Stimulated activated effector memory CD8-positive, alpha-beta T cell treated with anti-CD3 and anti-CD28 coated beads, Interleukin-12 subunit alpha, Interleukin-12 subunit beta, amount 100 ng/mL, for 72 hours (primary cell): ENCODE results near the gene SOX8.
"Not testable (repeated sequence)": the region's sequence is repeated elsewhere in the genome, so short reads cannot be mapped to it uniquely, and the experiment has no call there.

Experiments used
- ATAC-seq: fragments of 150-1000 bp; cut with Tn5 transposase; 2 replicates; pipeline ENCODE4 v1.10.0; 2021
- DNase-seq, 2 donors: peaks; one replicate each; pipeline ENCODE4 v3.0.0; 2021 to 2022; ENCODE audit warnings: low spot score in 2 of 2
- H3K27ac Mint-ChIP-seq: one replicate; pipeline ENCODE4 v1.8.0; 2022; ENCODE audit warnings: mild to moderate bottlenecking, mixed read lengths
- H3K36me3 Mint-ChIP-seq: one replicate; pipeline ENCODE4 v1.8.0; 2022; ENCODE audit warnings: mild to moderate bottlenecking, mixed read lengths
- H3K4me1 Mint-ChIP-seq: one replicate; pipeline ENCODE4 v1.8.0; 2022; ENCODE audit warnings: mixed read lengths
- H3K4me3 Mint-ChIP-seq: one replicate; pipeline ENCODE4 v1.8.0; 2022; ENCODE audit warnings: mild to moderate bottlenecking, mixed read lengths
- H3K9me3 Mint-ChIP-seq: one replicate; pipeline ENCODE4 v1.8.0; 2022; ENCODE audit warnings: mixed read lengths

The SOX8 gene

DNA sequence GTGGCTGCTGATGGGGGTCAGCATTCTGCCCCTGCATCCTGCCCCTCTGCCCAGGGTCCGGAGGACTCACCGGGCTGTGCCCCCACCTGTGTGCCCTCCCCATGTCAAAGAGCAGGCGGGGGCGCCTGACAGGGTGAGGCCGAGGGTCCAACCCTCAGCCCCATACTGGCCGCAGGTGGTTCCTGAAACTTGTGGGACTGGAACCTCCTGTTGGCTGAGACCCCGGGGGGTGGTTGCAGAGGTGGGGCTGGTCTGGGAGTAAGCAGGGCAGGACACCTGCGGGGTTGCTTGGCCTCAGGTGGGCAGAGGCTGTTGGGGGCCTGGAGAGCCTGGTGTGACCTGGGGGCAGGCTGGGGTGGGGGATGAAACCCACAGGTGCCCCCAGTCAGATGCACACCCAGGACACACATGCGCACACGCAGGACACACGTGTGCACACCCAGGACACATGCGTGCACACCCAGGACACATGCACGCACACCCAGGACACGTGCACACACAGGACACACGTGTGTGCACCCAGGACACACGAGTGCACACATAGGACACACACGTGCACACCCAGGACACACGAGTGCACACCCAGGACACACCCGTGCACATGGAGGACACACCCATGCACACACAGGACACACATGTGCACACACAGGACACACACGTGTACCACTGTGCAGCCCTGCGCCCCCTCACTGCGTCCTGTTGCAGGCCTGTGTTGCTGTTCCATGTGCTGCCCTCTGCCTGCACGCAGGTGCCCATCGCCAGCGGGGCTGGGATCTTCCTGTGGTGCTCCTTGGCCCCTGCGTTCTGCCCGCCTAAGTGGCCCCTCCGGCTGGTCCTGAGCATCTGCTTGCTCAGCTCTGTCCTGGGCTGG lies 31.4 kb downstream of the SOX8 start:
- DNase-seq = no peak
- no peak overlapping the region for H3K27ac Mint-ChIP-seq
- ATAC-seq = no peak
- no peaks in the 10 kb centered on the region for H3K36me3 Mint-ChIP-seq
- H3K4me3 Mint-ChIP-seq = no peak overlapping the region
- H3K9me3 Mint-ChIP-seq = no peaks in the 10 kb centered on the region
- no peaks in the 10 kb centered on the region for H3K4me1 Mint-ChIP-seq

DNA sequence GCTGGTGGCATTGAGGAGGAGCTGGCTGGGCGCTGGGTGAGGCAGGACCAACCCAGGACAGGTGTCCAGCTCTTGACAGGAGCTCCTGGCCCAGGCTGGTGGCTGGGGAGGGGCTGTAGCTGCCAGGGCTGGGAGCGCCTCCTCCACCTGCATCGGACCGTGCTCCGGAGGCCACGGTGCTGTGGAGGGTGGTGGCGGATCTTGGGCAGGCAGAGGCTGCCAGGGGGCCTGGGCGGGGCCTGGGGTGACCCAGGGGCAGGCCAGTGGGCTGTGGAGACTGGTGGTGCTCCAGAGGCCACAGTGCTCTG lies 32.0 kb downstream of the SOX8 start:
- Mint-ChIP-seq H3K9me3 (no peaks in the 10 kb centered on the region), H3K4me3 (no peak overlapping the region), H3K36me3 (no peaks in the 10 kb centered on the region), H3K27ac (no peak overlapping the region), H3K4me1 (no peaks in the 10 kb centered on the region)
- no peak for DNase-seq
- no peak for ATAC-seq

DNA sequence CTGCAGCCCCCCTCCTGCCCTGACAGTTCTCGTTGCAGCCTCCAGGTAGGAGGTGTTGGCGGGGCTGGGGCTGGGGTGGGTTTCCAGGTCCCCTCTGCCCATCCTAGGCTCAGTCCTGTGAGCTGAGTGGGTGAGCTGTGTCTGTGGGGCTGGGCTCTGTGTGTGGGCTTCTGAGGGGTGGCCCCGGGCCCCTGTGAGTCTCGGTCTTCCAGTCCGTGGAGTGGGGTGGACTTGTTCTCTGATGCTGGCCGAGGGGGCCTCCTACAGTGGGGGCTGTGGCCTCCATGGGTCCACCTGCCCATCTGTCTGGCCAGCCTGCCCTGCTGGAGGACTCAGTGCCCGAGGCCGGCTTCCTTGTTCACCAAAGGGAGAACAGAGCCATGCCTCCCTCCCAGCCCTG lies 32.7 kb downstream of the SOX8 start:
- H3K9me3 Mint-ChIP-seq = no peaks in the 10 kb centered on the region
- H3K4me1 Mint-ChIP-seq = no peaks in the 10 kb centered on the region
- no peak overlapping the region for H3K4me3 Mint-ChIP-seq
- ATAC-seq (no peak), DNase-seq (no peak)
- no peaks in the 10 kb centered on the region for H3K36me3 Mint-ChIP-seq
- no peak overlapping the region for H3K27ac Mint-ChIP-seq

DNA sequence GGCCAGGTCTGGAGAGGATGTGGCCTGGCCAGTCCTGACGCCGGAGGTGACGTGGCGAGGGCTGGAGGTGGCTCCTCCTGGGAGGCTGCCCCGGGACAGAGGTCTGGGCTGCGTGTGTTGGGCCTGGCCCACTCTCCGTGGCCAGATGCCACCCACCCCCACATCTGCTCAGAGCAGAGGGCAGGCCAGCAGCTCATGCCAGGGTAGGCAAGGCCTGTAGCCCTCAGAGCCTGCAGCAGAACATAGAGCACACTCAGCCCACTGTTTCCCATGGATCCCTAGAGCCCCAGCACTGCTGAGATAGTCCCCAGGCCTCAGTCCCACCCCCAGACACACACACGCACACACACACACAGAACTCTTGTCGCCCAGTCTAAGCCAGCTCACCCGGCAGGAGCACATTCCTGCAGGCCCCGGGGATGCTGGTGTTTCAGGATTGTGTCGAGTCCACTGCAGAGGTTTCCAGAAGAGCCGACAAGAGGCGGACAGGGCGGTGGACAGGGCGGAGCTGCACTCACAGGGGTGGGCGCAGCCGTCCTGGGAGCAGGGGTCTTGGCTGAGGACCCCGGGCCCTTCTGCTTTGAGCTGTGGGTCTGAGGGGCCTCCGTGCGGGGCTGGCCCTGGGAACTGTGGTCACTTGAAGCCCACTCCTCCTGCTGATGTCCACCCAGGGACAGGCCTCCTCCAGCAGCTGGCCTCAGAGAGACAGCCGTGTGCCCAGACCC lies 33.4 kb downstream of the SOX8 start:
- H3K27ac Mint-ChIP-seq = no peak overlapping the region
- H3K4me1 Mint-ChIP-seq = no peaks in the 10 kb centered on the region
- no peak for DNase-seq
- no peak for ATAC-seq
- no peaks in the 10 kb centered on the region for H3K36me3 Mint-ChIP-seq
- H3K9me3 Mint-ChIP-seq = no peaks in the 10 kb centered on the region
- H3K4me3 Mint-ChIP-seq = no peak overlapping the region

DNA sequence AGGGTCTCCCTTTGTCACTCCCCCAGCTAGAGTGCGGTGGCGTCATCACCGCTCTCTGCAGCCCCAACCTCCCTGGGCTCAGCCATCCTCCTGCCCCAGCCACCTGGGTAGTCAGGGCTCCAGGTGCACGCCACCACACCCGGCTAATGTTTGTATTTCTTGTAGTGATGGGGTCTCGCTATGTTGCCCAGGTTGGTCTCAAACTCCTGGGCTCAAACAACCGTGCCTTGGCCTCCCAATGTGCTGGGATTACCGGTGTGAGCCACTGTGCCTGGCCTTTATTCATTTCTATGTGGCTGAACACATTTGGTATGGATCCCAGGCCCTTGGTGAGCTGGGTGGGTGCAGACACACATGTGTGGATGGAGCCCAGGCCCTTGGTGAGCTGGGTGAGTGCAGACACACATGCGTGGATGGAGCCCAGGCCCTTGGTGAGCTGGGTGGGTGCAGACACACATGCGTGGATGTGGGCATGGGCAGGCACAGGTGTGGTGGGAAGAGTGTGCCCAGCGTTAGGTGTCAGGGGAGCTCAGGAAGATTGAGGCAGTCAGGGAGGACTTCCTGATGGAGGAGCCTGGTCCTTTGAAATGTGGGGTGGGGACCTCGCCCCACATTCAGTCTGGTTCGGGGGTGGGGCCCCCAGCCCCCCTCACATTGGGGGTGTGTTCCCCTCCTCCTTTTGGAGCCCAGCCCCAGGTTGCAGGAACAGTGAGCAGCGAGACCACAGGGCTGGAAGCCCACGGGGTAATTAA lies 37.1 kb downstream of the SOX8 start:
- Mint-ChIP-seq H3K9me3 (no peaks in the 10 kb centered on the region), H3K36me3 (no peaks in the 10 kb centered on the region), H3K4me1 (no peaks in the 10 kb centered on the region), H3K4me3 (no peak overlapping the region), H3K27ac (no peak overlapping the region)
- ATAC-seq (no peak), DNase-seq (no peak)

DNA sequence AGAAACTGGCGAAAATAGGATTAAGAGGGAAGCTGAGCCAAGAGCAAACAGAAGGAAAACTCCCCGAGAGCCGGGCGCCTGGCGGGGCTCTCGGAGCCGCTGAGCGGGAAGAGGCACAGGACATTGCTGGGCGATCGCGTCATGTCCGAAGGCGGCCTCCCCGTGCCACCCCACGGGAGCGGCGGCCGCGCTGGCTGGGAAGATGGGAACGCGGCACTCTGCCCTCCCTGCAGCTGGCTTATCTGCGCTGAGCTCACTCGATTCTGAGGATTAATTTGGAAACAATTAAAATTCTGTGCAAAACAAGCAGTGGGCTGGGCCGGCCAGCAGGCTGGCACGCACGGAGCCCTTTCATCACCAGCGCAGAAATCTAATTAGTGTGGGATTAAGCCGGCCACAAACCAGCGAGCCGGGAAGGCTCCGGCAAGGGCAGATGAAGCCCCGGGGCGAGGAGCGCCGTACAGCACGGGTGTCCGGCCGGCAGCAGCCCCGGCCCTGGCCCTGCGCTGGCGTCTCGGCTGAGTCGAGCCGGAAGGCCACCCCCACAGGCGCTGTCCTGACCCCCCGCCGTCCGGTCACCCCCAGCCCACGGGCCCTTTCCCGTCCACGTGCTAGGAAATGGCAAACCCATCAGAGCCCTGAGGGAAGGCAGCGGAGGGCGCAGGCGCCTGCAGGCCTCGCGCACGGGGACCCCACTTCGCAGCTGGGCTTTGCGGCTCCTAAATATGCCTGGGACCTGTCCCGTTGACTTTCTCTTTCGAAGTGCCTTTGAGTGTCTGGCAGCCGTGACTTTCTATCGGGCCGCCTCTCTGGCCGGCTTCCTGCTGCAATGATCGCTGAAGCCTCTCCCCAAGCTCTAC lies 37.9 kb downstream of the SOX8 start:
- DNase-seq (no peak), ATAC-seq (no peak)
- no peak overlapping the region for H3K27ac Mint-ChIP-seq
- H3K9me3 Mint-ChIP-seq = no peaks in the 10 kb centered on the region
- no peaks in the 10 kb centered on the region for H3K4me1 Mint-ChIP-seq
- H3K36me3 Mint-ChIP-seq = no peaks in the 10 kb centered on the region
- H3K4me3 Mint-ChIP-seq = no peak overlapping the region

DNA sequence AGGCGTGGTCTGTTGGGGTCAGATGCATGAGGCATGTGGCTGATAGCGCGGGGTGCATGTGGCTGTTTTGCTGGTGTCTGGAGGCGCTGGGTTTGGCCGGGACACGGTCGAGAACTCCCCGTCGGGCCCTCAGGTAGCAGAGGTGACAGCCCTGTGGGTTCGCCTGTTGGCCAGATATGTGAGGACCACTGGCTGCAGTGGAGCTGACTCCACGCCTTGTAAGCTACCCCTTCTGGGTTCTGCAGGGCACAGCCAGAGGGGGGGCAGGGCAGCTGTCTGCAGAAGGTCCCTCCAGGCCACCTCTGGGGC lies 38.5 kb downstream of the SOX8 start:
- no peaks in the 10 kb centered on the region for H3K4me1 Mint-ChIP-seq
- no peak for DNase-seq
- H3K4me3 Mint-ChIP-seq = no peak overlapping the region
- no peaks in the 10 kb centered on the region for H3K36me3 Mint-ChIP-seq
- ATAC-seq = no peak
- no peaks in the 10 kb centered on the region for H3K9me3 Mint-ChIP-seq
- H3K27ac Mint-ChIP-seq = no peak overlapping the region

DNA sequence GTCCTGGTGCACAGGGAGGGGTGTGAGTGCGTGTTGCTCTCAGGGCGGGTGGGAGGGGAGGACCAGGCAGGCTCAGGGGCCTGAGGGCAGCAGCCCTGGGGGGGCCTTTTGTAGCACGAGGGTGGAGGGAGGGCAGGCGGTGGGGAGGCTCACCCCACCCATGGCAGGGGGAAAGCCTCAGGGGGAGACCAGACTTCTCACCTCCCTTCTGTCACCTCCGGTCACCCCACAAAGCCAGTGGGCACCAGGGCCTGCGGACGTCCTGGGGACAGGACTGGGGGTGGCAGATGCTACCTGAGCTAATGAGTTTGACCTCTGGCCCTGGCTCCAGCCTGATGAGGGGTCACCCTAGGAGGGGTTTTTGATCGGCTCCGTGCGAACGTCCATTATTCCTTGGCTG lies 39.0 kb downstream of the SOX8 start:
- Mint-ChIP-seq H3K4me1 (no peaks in the 10 kb centered on the region), H3K9me3 (no peaks in the 10 kb centered on the region), H3K36me3 (no peaks in the 10 kb centered on the region), H3K4me3 (no peak overlapping the region), H3K27ac (no peak overlapping the region)
- no peak for ATAC-seq
- no peak for DNase-seq

DNA sequence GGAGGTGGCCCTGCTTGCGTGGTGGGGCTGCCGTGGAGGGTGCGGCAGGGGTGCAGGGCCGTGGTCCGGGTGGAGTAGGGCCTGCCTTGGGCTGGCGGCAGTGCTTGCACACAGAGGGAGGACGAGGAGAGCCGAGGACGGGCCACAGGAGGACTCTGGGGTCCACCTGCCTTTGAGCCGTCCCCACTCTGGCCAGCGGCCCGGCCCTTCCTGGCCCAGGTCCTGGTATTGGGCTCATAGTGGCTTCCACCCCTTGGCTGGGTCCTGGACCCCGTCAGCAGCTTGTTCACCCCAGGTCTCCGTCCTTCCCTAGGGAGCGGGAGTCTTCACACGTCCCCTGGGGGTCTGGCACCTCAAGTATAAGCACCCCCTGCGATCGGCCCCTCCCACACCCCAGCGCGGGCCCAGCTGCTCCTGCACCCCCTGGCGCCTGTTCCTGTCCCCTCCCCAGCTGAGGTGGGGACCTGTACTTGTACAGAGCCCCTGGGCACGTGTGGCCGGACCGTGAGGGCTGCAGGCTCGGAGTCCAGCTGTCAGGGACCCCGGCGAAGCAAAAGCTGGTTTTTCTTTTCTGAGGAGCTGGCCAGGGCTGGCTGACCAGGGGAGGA lies 40.1 kb downstream of the SOX8 start:
- no peaks in the 10 kb centered on the region for H3K36me3 Mint-ChIP-seq
- H3K9me3 Mint-ChIP-seq = no peaks in the 10 kb centered on the region
- no peaks in the 10 kb centered on the region for H3K4me1 Mint-ChIP-seq
- no peak overlapping the region for H3K4me3 Mint-ChIP-seq
- DNase-seq (no peak), ATAC-seq (no peak)
- H3K27ac Mint-ChIP-seq = no peak overlapping the region

DNA sequence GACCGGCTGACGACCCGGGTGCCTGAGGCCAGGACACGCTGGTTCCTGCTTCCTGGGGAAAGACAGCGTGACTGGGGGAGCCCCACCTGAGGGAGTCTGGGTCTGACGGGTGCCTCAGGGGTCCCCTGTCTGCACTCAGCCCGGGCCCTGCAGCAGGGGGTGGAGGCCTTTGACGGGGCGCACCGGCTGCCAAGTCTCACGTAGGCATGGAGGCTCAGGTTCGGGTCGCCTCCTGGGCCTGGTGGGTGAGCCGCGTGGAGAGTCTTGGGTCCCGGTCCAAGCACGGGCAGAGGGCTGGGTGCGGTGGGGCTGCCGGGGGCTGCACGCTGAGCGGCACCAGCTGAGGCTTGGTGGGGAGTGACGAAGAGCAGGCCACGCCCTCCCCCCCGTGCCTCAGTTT lies 40.9 kb downstream of the SOX8 start:
- Mint-ChIP-seq H3K27ac (no peak overlapping the region), H3K9me3 (no peaks in the 10 kb centered on the region), H3K4me3 (no peak overlapping the region), H3K36me3 (no peaks in the 10 kb centered on the region), H3K4me1 (no peaks in the 10 kb centered on the region)
- no peak for DNase-seq
- ATAC-seq = no peak

DNA sequence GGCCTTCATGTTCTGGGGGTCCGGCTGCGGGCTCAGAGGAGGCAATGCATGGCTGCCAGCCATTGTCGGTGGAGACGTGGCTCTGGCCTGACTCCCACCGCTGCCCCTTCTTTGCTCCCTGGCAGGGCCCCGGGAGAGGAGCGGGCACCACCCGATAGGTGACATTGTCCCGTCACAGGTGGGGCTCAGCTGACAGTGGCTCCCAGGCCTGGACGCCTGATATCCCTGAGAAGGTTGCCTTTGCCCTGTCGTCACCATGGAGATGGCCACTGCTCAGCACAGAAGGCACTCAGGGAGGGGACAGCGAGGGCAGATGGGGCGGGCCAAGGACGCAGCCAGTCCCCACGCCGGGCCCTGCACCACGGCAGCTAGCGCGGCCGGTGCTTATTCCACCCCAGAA lies 42.6 kb downstream of the SOX8 start:
- H3K4me1 Mint-ChIP-seq = peaks cover under 1% of the 10 kb centered on the region
- no peak overlapping the region for H3K27ac Mint-ChIP-seq
- no peaks in the 10 kb centered on the region for H3K36me3 Mint-ChIP-seq

DNA sequence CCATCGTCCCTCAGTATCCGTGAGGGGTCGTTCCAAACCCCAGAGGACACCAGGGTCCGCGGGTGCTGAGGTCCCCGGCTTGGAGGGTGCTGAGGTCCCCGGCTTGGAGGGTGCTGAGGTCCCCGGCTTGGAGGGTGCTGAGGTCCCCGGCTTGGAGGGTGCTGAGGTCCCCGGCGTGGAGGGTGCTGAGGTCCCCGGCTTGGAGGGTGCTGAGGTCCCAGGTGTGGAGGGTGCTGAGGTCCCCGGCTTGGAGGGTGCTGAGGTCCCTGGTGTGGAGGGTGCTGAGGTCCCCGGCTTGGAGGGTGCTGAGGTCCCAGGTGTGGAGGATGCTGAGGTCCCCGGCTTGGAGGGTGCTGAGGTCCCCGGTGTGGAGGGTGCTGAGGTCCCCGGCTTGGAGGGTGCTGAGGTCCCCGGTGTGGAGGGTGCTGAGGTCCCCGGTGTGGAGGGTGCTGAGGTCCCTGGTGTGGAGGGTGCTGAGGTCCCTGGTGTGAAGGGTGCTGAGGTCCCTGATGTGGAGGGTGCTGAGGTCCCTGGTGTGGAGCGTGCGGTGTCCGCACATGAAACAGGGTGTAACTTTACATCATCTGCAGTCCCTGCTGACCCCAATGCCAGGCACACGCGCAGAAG lies 43.7 kb downstream of the SOX8 start:
- not testable (repeated sequence) for ATAC-seq, H3K36me3 Mint-ChIP-seq, H3K4me1 Mint-ChIP-seq, DNase-seq, H3K9me3 Mint-ChIP-seq, H3K4me3 Mint-ChIP-seq, H3K27ac Mint-ChIP-seq

More for the DNA sequence above, 42.6 kb downstream of the SOX8 start:
- no peaks in the 10 kb centered on the region for H3K9me3 Mint-ChIP-seq
- ATAC-seq (no peak), DNase-seq (no peak)
- no peak overlapping the region for H3K4me3 Mint-ChIP-seq

DNA sequence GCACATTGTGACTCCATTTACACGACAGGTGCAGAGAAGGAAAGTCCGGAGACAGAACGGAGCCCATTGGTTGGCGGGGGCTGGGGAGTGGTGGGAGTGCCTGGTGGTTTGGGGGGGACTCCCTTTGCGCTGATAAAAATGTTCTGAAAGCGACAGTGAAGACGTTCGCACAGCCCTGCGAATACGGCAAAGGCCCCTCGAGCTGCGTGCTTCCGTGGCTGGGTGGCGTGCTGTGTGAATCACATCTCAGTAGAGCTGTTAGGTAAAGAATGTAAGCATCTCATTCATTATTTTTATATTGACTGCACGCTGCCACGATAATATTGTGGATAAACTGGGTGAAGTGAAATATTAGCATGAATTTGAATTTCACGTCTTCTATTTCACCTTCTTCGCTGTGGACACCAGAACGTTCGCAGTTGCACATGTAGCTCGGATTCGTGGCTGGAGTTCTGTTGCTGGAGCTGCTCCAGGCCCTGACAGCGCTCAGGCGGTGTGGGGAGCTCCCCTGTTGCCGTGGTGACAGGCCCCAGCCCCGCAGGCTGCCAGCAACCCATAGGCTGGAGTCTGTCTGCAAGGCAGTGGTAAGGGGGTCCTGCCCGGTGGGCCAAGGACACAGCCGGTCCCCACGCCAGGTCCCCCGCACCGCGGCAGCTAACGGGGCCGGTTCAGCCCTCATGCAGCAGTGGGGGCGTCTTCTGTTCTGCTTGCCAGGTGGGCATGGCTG lies 44.6 kb downstream of the SOX8 start:
- no peak overlapping the region for H3K27ac Mint-ChIP-seq
- ATAC-seq = no peak
- no peak overlapping the region for H3K4me3 Mint-ChIP-seq
- no peaks in the 10 kb centered on the region for H3K9me3 Mint-ChIP-seq
- H3K4me1 Mint-ChIP-seq = peaks cover 6% of the 10 kb centered on the region
- DNase-seq = no peak
- H3K36me3 Mint-ChIP-seq = no peaks in the 10 kb centered on the region
